ENCODE measurements around the gene ALDH1L1. TPM values are rescaled to one million over a fixed set of nuclear protein-coding genes. Genes with fewer than 3 reads are reported as not detected.
A peak's percentile ranks its signal among the peaks of the same experiment; 100 is the strongest.

Gene ALDH1L1
- total and polyA plus RNA-seq, 2 experiments from 2014 or later, result 1.0 to 1.3 TPM

DNA sequence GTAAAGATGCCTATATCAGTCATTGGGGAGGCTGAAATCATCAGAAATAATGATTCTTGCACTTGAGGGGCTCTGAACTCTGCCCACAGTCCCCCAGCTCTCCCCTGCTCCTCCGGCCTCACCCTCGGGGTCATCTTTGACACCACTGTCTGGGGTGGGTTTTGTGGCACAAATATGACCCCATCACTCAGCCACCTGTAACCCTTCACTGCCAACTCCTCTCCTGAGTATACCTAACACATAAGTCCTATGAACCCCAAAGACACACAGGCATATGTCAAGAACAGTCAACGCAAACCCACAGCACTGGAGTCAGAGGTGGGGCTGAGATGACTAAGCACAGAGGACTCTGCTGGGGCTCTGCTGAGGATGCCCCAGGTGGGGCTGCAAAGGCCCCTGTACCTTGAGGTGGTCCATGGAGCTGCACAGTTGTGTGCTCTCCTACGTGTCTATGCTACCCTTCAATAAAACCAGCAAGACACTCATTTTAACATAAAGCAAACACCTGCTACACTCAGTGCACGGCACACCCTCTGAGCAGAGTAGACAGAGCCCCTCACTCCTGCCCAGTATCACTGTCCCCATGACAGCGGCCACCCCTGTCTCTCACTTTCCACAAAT, 126.3 kb downstream of the ALDH1L1 start (continued):
- TF ChIP-seq EZH2phosphoT487 (IDR thresholded peaks at IDR 0.05; ENCODE audit: unreplicated experiment) (no peak), ZNF114 (CRISPR knock-in tag; IDR thresholded peaks at IDR 0.05) (no peak), NANOG (IDR thresholded peaks at IDR 0.05; ENCODE audit: borderline replicate concordance) (no peak), ZNF331 (CRISPR knock-in tag; IDR thresholded peaks at IDR 0.05; ENCODE audit: low read depth) (no peak)
- TF ChIP-seq, protein P1, sequence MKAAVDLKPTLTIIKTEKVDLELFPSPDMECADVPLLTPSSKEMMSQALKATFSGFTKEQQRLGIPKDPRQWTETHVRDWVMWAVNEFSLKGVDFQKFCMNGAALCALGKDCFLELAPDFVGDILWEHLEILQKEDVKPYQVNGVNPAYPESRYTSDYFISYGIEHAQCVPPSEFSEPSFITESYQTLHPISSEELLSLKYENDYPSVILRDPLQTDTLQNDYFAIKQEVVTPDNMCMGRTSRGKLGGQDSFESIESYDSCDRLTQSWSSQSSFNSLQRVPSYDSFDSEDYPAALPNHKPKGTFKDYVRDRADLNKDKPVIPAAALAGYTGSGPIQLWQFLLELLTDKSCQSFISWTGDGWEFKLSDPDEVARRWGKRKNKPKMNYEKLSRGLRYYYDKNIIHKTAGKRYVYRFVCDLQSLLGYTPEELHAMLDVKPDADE (IDR thresholded peaks at IDR 0.05), result no peak

Small RNA genes lying within 50 kb of the gene (small RNA-seq; reads per million reads assigned to genes)
- gene RNU1-30P (ENCODE audit: low replicate concordance), result 0.25 reads per million, percentile 4 among the genes with 10 or more reads in this experiment

Other genes starting within 250 kb of the ALDH1L1 start
- gene ROPN1B, start 211.4 kb downstream of the ALDH1L1 start, total RNA-seq (2014; rRNA removed; shearing (Covaris generic)), result not detected in 2 replicates
- gene ROPN1B, start 211.4 kb downstream of the ALDH1L1 start, polyA plus RNA-seq (2016; fragmentation: Nextera tagmentation; extraction: Ambion mirVana), result 0.43 TPM in 1 of 2 replicates, not detected in the other
- gene SLC41A3, start 96.5 kb downstream of the ALDH1L1 start, total RNA-seq (2014; rRNA removed; shearing (Covaris generic)), result 27.3 and 29.8 TPM in 2 replicates
- 12.1 and 13.4 TPM in 2 replicates for gene SLC41A3, start 96.5 kb downstream of the ALDH1L1 start, polyA plus RNA-seq (2016; fragmentation: Nextera tagmentation; extraction: Ambion mirVana)
- gene KLF15, start 176.8 kb upstream of the ALDH1L1 start, total RNA-seq (2014; rRNA removed; shearing (Covaris generic)), result 14.0 and 19.8 TPM in 2 replicates
- gene KLF15, start 176.8 kb upstream of the ALDH1L1 start, polyA plus RNA-seq (2016; fragmentation: Nextera tagmentation; extraction: Ambion mirVana), result 3.3 and 3.5 TPM in 2 replicates
- gene CFAP100, start 214.3 kb upstream of the ALDH1L1 start, total RNA-seq (2014; rRNA removed; shearing (Covaris generic)), result 0.07 TPM in 1 of 2 replicates, not detected in the other
- gene CFAP100, start 214.3 kb upstream of the ALDH1L1 start, polyA plus RNA-seq (2016; fragmentation: Nextera tagmentation; extraction: Ambion mirVana), result not detected in 2 replicates